ENCODE results near the gene CYP26B1. TPM values are rescaled to one million over a fixed set of nuclear protein-coding genes. Genes with fewer than 3 reads are reported as not detected.

The CYP26B1 gene
- total RNA-seq, 4 donors from 2014 or later, result 1.9 to 8.3 (median 5.2) TPM

- no peaks in the 10 kb centered on the region for H3K9me3 ChIP-seq
- no peaks in the 10 kb centered on the region for H3K36me3 ChIP-seq
- peaks cover 0 to 42% (median 22%) of the 10 kb centered on the region in 4 donors for H3K4me1 ChIP-seq
- peaks cover 0 to 35% of the 10 kb centered on the region in 2 donors for H3K27me3 ChIP-seq
- peak in 1 of 3 donors; percentile 25 for DNase-seq
- H3K27ac ChIP-seq, result no peak overlapping the region
- H3K4me3 ChIP-seq, result no peak overlapping the region
- TF ChIP-seq POLR2A (IDR thresholded peaks at IDR 0.05) (no peak), CTCF (IDR thresholded peaks at IDR 0.05) (no peak)
Observed at GRCh38 chr2:72150861-72151356, 3.2 kb upstream of the CYP26B1 start.

DNA sequence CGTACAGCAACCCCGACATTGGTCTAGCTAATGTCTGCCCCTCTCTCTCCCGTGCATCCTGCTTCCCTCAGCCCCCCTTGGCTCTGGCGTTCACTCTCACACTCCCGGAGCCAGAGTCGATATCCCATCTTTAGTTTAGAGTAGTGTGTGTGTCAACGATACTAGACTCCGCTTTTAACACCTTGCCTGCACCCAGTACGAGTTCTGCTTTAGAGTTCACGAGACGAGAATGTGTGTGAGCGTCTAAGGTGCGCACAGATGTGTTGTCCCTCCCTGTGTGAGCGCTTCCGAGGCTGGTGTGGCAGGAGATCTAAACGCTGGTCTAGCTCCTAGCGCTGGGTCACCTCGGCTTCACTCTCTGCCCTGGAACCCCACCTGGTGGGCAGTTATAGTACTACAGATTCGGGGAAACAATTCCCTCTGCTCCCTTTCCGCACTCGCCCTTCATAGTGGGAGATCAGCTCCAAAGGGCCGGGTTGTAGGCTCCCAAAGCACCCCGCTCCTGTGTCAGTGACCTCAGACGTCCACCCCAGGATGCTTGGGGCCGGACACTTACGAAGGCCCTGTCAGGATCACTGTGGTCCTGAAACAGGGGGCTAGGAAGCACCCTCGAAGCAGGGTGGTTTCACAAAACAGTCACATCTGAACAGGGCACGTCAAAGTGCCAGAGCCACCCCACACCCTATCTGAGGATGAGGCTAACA is 2.6 kb upstream of the CYP26B1 start:
- no peaks in the 10 kb centered on the region for H3K36me3 ChIP-seq
- peak; percentile 51 to 88 (median 74) for DNase-seq
- H3K4me1 ChIP-seq, result peaks cover 0 to 48% (median 26%) of the 10 kb centered on the region in 4 donors
- peak overlapping the region; percentile 22 to 56 (median 44) for H3K4me3 ChIP-seq
- no peaks in the 10 kb centered on the region for H3K9me3 ChIP-seq
- H3K27me3 ChIP-seq, result peaks cover 0 to 41% of the 10 kb centered on the region in 2 donors
- TF ChIP-seq CTCF (IDR thresholded peaks at IDR 0.05) (peak; percentile 18 to 92 (median 78)), POLR2A (IDR thresholded peaks at IDR 0.05) (no peak)
- no peak overlapping the region for H3K27ac ChIP-seq

- no peak for TF ChIP-seq CTCF (IDR thresholded peaks at IDR 0.05)
- no peak for TF ChIP-seq POLR2A (IDR thresholded peaks at IDR 0.05)
- no peaks in the 10 kb centered on the region for H3K9me3 ChIP-seq
- H3K4me1 ChIP-seq, result peaks cover 0 to 55% (median 32%) of the 10 kb centered on the region in 4 donors
- peak overlapping the region; percentile 22 to 56 (median 44) for H3K4me3 ChIP-seq
- peak in 2 of 3 donors; percentile 11 to 56 for DNase-seq
- peaks cover 0 to 46% of the 10 kb centered on the region in 2 donors for H3K27me3 ChIP-seq
- no peak overlapping the region for H3K27ac ChIP-seq
- H3K36me3 ChIP-seq, result no peaks in the 10 kb centered on the region
Observed at GRCh38 chr2:72149556-72150156, 2.0 kb upstream of the CYP26B1 start.

- Histone ChIP-seq H3K9me3 (no peaks in the 10 kb centered on the region), H3K36me3 (no peaks in the 10 kb centered on the region), H3K27me3 (peaks cover 0 to 53% of the 10 kb centered on the region in 2 donors), H3K4me3 (peak overlapping the region; percentile 22 to 56 (median 44)), H3K4me1 (peaks cover 4 to 61% (median 36%) of the 10 kb centered on the region in 4 donors), H3K27ac (no peak overlapping the region)
- DNase-seq, result peak; percentile 14 to 60 (median 47)
- TF ChIP-seq CTCF (IDR thresholded peaks at IDR 0.05), result no peak
- TF ChIP-seq POLR2A (IDR thresholded peaks at IDR 0.05), result no peak
Observed at GRCh38 chr2:72148837-72149555, 1.3 kb upstream of the CYP26B1 start.

DNA sequence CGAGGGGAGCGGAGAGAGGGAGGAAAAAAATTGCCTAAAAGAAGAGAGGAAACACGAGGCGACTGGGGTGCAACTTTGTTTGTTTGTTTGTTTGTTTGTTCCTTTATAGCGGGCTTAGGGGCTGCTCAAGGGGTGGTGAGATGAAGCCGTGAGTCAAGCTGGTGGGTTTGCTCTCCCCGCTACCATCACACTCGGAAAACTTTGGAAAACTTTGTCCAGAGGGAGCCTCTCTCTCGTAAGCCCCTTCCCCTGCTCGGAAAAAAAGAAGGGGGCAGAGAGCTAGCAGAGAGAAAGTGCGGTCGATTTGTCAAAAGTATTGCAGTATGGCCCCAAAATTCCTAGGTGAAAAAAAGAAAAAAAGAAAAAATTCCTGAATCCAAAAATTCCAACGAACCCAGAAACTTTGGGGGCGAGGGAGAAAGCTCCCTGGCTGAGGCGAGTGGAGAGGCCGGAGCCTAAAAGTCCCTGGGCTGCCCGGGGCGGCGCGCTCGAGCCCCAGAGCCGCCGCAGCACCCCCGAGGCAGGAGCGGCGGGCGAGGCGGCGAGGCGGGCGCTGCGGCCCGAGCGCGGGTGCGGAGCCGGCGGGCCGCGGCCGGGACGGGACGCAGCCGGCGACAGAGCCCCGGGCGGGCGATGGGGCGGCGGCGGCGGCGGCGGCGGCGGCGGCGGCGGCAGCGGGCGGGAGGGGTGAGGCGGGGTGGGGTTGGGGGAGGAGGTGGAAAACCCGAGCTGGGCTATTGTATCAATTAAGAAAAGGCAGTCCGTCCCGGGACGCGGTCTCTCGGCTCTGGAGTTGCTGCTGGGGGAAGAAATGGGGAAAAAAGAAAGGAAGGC is 558 bp upstream of the CYP26B1 start:
- no peak for TF ChIP-seq POLR2A (IDR thresholded peaks at IDR 0.05)
- TF ChIP-seq CTCF (IDR thresholded peaks at IDR 0.05), result no peak
- peak overlapping the region; percentile 22 to 56 (median 44) for H3K4me3 ChIP-seq
- H3K36me3 ChIP-seq, result no peaks in the 10 kb centered on the region
- no peaks in the 10 kb centered on the region for H3K9me3 ChIP-seq
- H3K27ac ChIP-seq, result no peak overlapping the region
- DNase-seq, result peak; percentile 6 to 46 (median 26)
- H3K4me1 ChIP-seq, result peaks cover 4 to 69% (median 36%) of the 10 kb centered on the region in 4 donors
- H3K27me3 ChIP-seq, result peaks cover 0 to 53% of the 10 kb centered on the region in 2 donors
